GM12865 (cell line): ENCODE data around the gene RCOR2.

Experiments used
- DNase-seq: peaks from one replicate; pipeline ENCODE4 v3.0.0; 2010; ENCODE audit warnings: low read depth
- H3K4me3 ChIP-seq: 2 replicates; pipeline ENCODE4 v1.5.1; 2011; ENCODE audit warnings: mild to moderate bottlenecking, low read depth, low read length, control low read depth
- TF ChIP-seq, protein P1 (sequence below): IDR thresholded peaks from 2 replicates; pipeline ENCODE4 v1.5.1; 2011; ENCODE audit warnings: low read length, control low read depth, low read depth, inconsistent platforms; ENCODE audit not compliant: insufficient read depth; ENCODE audit errors: missing control alignments

RCOR2 gene

DNA sequence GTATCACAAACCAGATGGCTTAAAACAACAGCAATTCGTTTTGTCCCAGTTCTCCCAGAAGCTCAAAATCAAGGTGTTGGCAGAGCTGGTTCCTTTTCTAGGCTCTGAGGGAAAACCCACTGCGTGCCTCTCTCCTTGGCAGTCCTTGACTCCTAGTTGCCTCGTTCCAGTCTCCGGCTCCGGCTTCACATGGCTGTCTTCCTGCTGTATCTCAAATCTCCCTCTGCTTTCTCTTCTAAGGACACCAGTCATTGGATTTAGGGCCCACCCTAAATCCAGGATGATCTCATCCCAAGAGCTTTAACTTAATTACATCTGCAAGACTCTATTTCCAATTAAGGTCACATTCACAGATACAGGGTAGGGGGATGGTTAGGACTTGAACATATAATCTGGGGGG, 12.7 kb upstream of the RCOR2 start:
- TF ChIP-seq, protein P1, sequence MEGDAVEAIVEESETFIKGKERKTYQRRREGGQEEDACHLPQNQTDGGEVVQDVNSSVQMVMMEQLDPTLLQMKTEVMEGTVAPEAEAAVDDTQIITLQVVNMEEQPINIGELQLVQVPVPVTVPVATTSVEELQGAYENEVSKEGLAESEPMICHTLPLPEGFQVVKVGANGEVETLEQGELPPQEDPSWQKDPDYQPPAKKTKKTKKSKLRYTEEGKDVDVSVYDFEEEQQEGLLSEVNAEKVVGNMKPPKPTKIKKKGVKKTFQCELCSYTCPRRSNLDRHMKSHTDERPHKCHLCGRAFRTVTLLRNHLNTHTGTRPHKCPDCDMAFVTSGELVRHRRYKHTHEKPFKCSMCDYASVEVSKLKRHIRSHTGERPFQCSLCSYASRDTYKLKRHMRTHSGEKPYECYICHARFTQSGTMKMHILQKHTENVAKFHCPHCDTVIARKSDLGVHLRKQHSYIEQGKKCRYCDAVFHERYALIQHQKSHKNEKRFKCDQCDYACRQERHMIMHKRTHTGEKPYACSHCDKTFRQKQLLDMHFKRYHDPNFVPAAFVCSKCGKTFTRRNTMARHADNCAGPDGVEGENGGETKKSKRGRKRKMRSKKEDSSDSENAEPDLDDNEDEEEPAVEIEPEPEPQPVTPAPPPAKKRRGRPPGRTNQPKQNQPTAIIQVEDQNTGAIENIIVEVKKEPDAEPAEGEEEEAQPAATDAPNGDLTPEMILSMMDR, result no peak
- DNase-seq, result no peak

DNA sequence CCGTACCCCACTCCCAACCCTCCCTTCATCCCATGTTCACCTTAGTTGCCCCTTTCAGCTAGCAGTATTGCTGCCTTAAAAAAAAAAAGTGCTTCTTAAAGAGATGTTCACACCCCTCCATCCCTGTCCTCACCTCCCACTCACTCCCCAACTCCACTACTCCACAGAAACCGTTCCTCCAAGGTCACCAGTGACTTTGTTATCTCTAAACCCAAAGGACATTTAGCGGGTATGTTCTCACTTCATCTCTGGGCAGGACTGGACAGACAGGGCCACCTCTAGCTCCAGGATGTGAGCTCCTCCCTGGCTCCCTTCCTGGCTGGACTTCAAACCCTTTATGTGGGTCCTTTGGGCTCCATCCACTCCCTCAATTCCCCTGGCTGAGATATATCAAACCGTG, 6.4 kb upstream of the RCOR2 start:
- no peak for DNase-seq
- no peak overlapping the region for H3K4me3 ChIP-seq
- TF ChIP-seq, protein P1, result no peak

More for the DNA sequence above, 12.7 kb upstream of the RCOR2 start:
- H3K4me3 ChIP-seq, result no peak overlapping the region

- no peak for DNase-seq
- no peak overlapping the region for H3K4me3 ChIP-seq
- TF ChIP-seq, protein P1, result no peak
Observed at GRCh38 chr11:63922673-63923192, 5.8 kb upstream of the RCOR2 start.

DNA sequence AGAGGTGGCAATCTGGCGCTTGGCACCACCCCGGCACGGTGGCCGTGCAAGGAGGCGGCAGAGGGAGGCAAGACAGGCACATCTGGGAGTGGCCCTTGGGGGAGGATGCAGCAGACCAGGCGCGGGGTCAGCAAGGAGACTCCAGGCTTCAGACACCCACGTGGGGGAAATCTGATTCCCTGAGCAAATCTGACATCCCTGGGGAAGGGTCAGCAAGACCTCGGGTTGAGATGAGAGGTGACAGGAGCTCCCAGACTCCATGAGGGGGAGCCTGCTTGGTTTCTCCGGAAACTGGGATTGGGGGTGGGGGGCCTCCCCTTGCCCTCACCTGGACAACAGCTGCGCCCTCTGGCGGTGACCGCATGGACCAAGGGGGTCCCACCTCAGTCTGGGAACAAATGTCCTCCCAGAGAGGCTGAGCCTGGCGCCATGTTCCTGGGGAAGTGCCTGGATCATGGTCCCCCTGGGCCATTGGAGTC, 4.0 kb upstream of the RCOR2 start:
- peak; percentile 43 for DNase-seq

DNA sequence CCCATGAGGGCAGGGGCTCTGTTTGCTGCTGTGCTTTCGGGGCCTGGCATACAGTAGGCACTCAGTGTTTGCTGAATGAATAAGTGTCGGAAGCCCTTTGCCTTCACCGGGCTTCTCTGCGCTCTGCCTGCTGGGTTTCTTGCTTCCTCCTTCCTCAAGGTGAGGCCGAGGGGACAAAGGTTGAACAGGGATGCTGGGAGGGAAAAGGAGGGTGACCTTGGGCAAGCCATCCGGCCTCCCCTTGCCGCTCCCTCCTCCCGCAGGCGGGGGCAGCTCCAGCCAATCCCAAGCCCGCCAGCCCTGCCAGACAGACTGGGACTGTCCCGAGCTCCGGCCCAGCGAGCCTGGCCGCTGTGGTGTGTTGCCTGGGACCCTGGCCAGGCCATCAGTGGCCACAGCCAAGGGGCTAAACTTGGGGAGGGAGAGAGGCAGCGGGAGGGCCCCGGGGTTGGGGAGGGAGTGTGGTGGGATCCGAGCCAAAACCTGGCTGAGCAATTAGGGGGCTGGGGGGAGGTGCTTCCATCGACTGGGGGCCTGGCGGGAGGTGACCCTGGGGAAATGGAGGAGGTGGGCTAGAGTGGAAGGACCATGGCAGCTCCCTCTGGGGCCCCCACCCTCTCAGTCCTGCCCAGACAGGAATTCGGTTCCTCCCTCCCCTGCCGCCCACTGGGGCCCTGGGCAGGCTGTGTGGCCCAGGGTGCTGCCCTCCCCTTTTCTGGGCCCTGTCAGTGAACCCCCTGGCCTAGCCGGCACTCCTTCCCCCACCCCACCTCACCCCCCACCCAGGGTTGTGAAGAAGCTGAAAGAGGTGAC, 3.4 kb upstream of the RCOR2 start:
- TF ChIP-seq, protein P1, result no peak
- H3K4me3 ChIP-seq, result no peak overlapping the region
- no peak for DNase-seq

More for the DNA sequence above, 4.0 kb upstream of the RCOR2 start:
- H3K4me3 ChIP-seq, result no peak overlapping the region
- TF ChIP-seq, protein P1, result peak; percentile 66

DNA sequence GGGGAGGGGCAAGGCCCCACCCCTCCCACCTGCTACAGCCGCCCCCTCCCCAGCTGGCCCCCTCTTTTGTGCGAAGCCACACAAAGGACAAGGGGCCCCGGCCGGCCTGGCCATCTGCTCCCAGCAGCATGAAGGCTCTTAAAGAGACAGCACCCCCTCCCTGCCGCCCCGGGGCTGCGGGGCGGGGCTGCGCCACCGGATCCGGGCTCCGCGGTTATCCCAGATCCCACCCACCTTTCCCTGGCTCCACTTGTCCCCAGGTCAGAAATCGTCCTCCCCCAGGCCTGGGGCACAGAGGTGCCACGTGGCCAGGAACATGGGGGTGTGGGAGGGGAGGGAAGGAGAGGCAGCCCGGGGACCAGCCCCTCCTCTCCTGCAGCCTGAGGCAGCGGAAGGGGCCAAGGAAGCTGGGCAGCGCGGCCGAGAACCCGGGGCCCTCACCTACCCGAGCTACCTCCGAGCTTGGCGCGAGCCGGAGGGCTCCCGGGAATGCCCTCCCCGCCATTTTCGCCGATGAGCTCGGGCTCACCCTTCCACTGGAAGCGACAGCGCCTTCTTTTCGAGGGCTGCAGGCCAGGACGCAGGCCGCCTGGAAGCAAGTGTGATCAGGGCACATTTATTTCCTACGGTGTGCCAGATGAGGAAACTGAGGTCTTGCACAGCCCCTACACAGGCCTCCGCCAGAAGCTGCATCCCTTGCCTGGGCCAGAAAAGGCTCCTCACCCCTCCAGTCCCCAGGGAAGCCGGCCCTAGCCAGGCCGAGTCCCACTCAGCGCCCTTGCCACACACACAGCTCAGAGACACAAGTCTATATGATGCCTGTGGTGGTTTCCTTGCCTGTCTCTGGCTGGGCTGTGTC, 2.5 kb upstream of the RCOR2 start:
- TF ChIP-seq, protein P1, result no peak
- no peak overlapping the region for H3K4me3 ChIP-seq
- DNase-seq, result no peak
